Measurements from ENCODE around the gene TMEM63B.
"Not testable (repeated sequence)": the region's sequence is repeated elsewhere in the genome, so short reads cannot be mapped to it uniquely, and the experiment has no call there.

Gene TMEM63B

GRCh38 chr6:44135875-44136274, 8.5 kb downstream of the TMEM63B start:
- Histone ChIP-seq H3K4me3 (no peak overlapping the region), H3K27ac (no peak overlapping the region)

DNA sequence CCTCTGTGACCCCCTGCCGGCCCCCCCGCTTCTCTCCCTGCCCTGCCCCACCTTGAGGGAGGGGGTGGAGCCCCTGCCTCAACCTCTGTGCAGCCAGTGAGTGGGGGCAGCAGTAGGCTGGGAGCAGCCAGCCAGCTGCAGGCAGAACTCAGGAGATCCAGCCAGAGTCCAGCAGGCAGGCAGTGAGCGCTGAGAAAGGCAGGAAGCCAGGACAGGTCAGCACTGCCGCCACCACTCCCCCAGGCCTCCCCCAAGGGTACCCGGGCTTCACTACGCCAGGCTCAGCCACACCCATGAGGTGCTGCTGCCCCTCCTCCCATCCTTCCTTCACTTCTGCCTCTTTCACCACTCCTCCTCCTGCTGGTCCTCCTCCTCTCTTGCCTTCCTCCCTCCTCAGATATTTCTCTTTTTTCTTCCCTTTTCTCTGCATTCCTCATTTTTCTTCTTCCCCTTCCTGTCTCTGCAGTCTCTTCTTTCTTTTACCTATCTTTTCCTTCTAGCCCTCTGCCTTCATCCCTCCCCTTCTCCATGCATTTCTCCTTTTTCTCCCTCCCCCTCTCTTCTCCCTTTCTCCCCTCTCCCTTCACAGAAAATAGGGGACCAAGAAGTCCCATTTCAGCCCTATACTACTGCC, 11.5 kb downstream of the TMEM63B start:
- H3K27ac ChIP-seq: no peak overlapping the region
- H3K4me3 ChIP-seq: no peak overlapping the region

GRCh38 chr6:44139351-44139743, 12.0 kb downstream of the TMEM63B start:
- Histone ChIP-seq H3K27ac (no peak overlapping the region), H3K4me3 (no peak overlapping the region)

GRCh38 chr6:44142835-44143234, 15.5 kb downstream of the TMEM63B start:
- no peak overlapping the region for H3K4me3 ChIP-seq
- no peak overlapping the region for H3K27ac ChIP-seq

DNA sequence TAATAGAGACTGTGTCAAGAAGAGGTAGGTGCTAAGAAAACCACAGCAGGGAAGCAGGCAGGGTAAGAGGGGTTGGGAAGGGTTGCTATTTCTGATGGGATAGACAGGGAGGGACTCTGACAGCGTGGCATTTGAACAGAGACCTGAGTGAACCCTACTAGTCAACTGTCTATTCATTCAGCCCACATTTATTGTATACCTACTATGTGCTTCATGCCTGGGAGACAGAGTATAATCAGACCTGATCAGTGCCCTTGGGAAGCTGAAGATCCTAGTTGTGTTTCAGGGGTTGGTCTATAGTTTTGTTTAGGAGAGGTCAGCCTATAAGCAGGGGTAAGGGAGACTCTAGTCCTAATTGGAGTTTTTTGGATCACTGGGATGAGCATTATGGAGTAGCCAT, 16.4 kb downstream of the TMEM63B start:
- H3K27ac ChIP-seq: no peak overlapping the region
- no peak overlapping the region for H3K4me3 ChIP-seq

- not testable (repeated sequence) for H3K27ac ChIP-seq, H3K4me3 ChIP-seq
Observed at GRCh38 chr6:44144536-44144935, 17.2 kb downstream of the TMEM63B start.

- H3K27ac ChIP-seq: no peak overlapping the region
- no peak overlapping the region for H3K4me3 ChIP-seq
Observed at GRCh38 chr6:44145839-44146238, 18.5 kb downstream of the TMEM63B start.

GRCh38 chr6:44146685-44147084, 19.3 kb downstream of the TMEM63B start:
- no peak overlapping the region for H3K4me3 ChIP-seq

DNA sequence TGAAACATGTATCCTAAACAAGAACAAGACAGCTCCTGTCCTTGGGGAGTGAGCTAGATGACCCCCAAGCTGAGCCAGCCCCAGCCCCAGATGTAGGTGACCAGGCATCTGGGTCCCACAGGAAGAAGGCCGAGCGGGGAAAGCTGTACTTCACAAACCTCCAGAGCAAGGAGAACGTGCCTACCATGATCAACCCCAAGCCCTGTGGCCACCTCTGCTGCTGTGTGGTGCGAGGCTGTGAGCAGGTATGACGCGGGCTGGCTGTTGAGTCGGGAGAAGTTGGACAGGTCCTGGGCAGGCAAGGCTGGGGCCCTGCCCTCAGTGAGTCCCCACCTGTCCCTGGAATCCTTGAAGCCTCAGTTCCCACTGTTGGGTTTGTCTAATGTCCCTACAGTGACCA, 19.9 kb downstream of the TMEM63B start:
- Histone ChIP-seq H3K27ac (no peak overlapping the region), H3K4me3 (no peak overlapping the region)

More at GRCh38 chr6:44146685-44147084, 19.3 kb downstream of the TMEM63B start:
- no peak overlapping the region for H3K27ac ChIP-seq

GRCh38 chr6:44148306-44148705, 21.0 kb downstream of the TMEM63B start:
- H3K27ac ChIP-seq: no peak overlapping the region
- H3K4me3 ChIP-seq: no peak overlapping the region

GRCh38 chr6:44149369-44150012, 22.1 kb downstream of the TMEM63B start:
- Histone ChIP-seq H3K4me3 (no peak overlapping the region), H3K27ac (no peak overlapping the region)

- H3K4me3 ChIP-seq: no peak overlapping the region
- no peak overlapping the region for H3K27ac ChIP-seq
Observed at GRCh38 chr6:44150317-44150917, 23.1 kb downstream of the TMEM63B start.

- no peak overlapping the region for H3K4me3 ChIP-seq
Observed at GRCh38 chr6:44151348-44152108, 24.2 kb downstream of the TMEM63B start.

DNA sequence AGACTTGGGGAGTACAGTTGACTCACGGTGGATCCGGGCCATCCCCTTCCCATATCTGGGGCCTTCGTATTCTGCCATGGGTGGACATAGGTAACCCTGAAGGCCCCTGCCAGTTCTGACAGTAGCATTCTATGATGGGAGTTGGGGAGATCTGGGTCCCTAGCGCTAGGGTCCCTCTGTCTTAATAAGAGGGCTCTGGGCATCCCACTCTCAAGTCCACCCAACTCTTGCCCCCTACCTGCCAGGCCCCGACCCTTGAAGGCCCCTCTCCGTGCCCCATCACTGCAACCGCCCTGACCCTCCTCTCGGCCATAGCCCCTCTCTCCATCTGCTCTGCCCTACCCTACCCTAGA, 24.7 kb downstream of the TMEM63B start:
- H3K27ac ChIP-seq: peak overlapping the region in 1 of 21 experiments; percentile 6
- H3K4me3 ChIP-seq: no peak overlapping the region

More at GRCh38 chr6:44151348-44152108, 24.2 kb downstream of the TMEM63B start:
- H3K27ac ChIP-seq: no peak overlapping the region

DNA sequence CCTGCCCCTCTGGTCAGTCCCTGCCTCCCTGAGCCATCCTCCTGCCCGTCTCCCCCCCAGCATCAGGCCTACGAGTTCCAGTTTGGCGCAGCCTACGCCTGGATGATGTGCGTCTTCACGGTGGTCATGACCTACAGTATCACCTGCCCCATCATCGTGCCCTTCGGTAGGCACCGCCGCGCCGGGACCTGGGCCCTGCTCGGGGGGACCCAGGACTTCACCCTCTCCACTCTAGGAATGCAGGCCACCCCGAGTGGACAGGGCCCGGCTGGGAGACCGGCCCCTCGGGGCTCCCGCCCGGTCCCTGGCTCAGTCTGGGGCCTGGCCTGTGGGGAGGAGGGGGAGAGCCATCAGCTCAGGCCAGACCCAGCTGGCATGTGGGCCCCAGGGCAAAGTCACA, 25.2 kb downstream of the TMEM63B start:
- Histone ChIP-seq H3K27ac (peak overlapping the region in 1 of 21 experiments; percentile 6), H3K4me3 (no peak overlapping the region)

DNA sequence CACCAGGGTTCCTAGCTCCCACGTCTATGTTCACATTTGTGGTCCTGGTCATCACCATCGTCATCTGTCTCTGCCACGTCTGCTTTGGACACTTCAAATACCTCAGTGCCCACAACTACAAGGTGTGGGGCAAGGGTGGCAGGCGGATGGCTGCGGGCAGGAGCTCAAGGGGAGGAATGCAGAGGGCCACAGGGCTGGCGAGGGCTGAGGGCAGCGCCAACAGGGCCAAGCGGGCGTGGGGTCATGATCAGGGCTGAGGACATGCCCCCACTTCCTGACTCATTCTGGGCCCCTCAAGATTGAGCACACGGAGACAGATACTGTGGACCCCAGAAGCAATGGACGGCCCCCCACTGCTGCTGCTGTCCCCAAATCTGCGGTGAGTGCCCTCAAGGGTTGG, 26.7 kb downstream of the TMEM63B start:
- H3K4me3 ChIP-seq: no peak overlapping the region
- H3K27ac ChIP-seq: no peak overlapping the region

DNA sequence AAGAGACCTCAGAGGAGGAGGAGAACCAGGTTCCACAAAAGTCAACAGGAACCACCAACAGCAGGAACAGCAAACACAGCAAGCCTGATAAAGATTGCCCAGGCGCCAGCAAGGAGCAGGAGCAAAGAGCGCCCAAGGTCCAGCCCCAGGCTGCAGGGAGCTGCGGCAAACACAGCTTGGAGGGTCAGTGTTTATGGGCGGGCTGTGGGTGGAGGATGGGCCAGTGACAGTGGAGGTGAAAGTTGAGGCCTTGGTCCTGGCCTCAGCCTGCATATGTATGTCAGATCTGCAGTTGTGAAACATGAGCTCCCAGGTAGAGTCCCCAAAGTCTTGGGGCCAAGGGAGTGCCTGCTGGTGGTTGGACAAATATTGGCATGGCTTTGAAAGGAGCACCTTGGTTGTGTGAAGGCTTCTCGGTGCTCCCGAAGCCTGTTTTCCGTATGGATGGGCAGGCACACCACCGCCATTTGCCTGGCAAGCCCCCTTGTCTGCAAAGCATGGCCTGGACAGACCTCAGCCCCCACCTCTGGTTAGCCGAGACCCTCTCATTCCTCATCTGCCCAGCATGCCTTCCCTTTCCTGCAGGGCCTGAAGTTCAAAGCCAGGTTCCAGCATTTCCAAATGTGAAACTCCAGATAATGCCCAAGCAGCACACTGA, 29.3 kb downstream of the TMEM63B start:
- Histone ChIP-seq H3K27ac (no peak overlapping the region), H3K4me3 (no peak overlapping the region)

- Histone ChIP-seq H3K4me3 (no peak overlapping the region), H3K27ac (no peak overlapping the region)
Observed at GRCh38 chr6:44157152-44157521, 29.8 kb downstream of the TMEM63B start.

DNA sequence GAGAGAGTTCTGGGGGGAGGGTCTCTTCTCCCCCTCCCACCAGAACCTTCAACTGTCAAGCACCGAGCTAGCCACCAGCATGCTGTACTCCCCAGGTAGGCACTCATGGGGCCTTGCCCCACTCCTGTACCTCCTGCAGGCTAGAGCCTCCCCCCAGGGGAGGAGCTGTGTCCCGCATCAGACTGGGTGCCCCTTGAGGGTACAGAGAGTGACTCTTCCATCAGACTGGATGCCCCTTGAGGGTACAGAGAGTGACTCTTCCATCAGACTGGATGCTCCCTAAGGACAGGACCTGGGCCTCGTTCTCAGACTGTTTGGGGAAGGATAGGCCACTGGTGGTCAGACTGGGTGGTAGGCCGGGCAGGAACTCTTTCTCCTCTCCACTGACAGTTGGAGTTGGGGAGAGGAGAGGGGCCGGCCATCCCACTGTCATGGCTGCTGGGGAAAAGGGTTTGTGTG, 31.4 kb downstream of the TMEM63B start, which contains the start of gene CAPN11:
TSS of gene CAPN11 (plus strand) at position 51 of the 459 bp plus-strand sequence. CDS start at position 80, 29 bp downstream.
- H3K27ac ChIP-seq: no peak within 1 kb of the TSS

GRCh38 chr6:44161997-44162338, 34.6 kb downstream of the TMEM63B start:
- Histone ChIP-seq H3K4me3 (no peak overlapping the region), H3K27ac (no peak overlapping the region)

More for the DNA sequence above, 31.4 kb downstream of the TMEM63B start, which contains the start of gene CAPN11:
- no peak within 1 kb of the TSS for H3K4me3 ChIP-seq
